Ishikawa (cell line): Measurements from ENCODE around the gene ABCA7.

Experiments used
- CEBPB ChIP-seq: IDR thresholded peaks from 2 replicates; pipeline ENCODE4 v1.6.1; 2012
- CREB1 ChIP-seq: IDR thresholded peaks from 2 replicates; pipeline ENCODE4 v1.6.1; 2012; ENCODE audit warnings: low read depth
- EGR1 ChIP-seq: IDR thresholded peaks from 2 replicates; pipeline ENCODE4 v1.6.1; 2012
- EP300 ChIP-seq: IDR thresholded peaks from 2 replicates; pipeline ENCODE4 v1.6.1; 2012; ENCODE audit warnings: borderline replicate concordance
- FOXM1 ChIP-seq: IDR thresholded peaks from 2 replicates; pipeline ENCODE4 v1.6.1; 2012; ENCODE audit warnings: low read depth, borderline replicate concordance
- MAX ChIP-seq: IDR thresholded peaks from 2 replicates; pipeline ENCODE4 v1.6.1; 2012
- NFIC ChIP-seq: IDR thresholded peaks from 2 replicates; pipeline ENCODE4 v1.6.1; 2012
- RAD21 ChIP-seq: IDR thresholded peaks from 2 replicates; pipeline ENCODE4 v1.6.1; 2012; ENCODE audit warnings: low read depth
- TAF1 ChIP-seq: IDR thresholded peaks from 2 replicates; pipeline ENCODE4 v1.6.1; 2012; ENCODE audit warnings: low read depth, mild to moderate bottlenecking
- TCF12 ChIP-seq: IDR thresholded peaks from 2 replicates; pipeline ENCODE4 v1.6.1; 2012; ENCODE audit warnings: low read depth
- TEAD4 ChIP-seq: IDR thresholded peaks from 2 replicates; pipeline ENCODE4 v1.6.1; 2012
- YY1 ChIP-seq: IDR thresholded peaks from 2 replicates; pipeline ENCODE4 v1.6.1; 2012; ENCODE audit warnings: low read depth
- ZBTB7A ChIP-seq: IDR thresholded peaks from 2 replicates; pipeline ENCODE4 v1.6.1; 2012; ENCODE audit warnings: low read depth
- TF ChIP-seq, protein P1 (sequence below): IDR thresholded peaks from 2 replicates; pipeline ENCODE4 v1.6.1; 2012
- TF ChIP-seq, protein P2 (sequence below): IDR thresholded peaks from 2 replicates; pipeline ENCODE4 v1.6.1; 2012; ENCODE audit warnings: low read depth, mild to moderate bottlenecking

The ABCA7 gene

GRCh38 chr19:1019980-1020867, 19.7 kb upstream of the ABCA7 start:
- TF ChIP-seq MAX, result peak; percentile 52; the same call in 1 of the 2 replicates
- TF ChIP-seq, protein P1, sequence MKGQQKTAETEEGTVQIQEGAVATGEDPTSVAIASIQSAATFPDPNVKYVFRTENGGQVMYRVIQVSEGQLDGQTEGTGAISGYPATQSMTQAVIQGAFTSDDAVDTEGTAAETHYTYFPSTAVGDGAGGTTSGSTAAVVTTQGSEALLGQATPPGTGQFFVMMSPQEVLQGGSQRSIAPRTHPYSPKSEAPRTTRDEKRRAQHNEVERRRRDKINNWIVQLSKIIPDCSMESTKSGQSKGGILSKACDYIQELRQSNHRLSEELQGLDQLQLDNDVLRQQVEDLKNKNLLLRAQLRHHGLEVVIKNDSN, result 0 out of 2 replicates have a peak, but pooled peaks have one; percentile 13
- no peak for TF ChIP-seq FOXM1

DNA sequence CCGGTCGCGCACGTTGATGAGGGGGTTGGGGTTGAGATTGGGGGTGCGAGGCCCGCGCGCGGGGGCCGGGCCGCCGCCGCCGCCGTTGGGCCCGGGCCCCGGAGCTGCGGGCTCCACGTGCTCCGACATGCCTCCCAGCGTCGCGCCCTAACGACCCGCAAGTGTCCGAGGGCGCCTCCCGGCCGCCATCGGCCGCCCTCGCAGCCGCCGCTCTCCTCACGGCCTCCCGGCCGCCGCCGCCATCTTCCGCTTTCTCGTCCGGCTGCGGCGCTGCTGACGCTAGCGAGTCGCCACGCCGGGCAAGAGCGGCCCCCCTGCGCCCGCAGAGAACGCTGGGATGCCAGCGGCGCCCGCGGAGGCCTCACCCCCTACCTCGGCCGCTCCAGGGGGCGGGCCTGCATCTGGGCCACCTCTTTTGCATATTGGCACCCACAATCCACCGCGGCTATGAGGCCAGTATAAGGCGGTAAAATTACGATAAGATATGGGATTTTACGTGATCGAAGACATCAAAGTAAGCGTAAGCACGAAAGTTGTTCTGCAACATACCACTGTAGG, 19.0 kb upstream of the ABCA7 start, which contains the start of gene TMEM259:
TMEM259 (minus strand) TSS at position 256 of the 558 bp plus-strand sequence; CDS start at position 129, 127 bp downstream.
- peak; percentile 49 for TF ChIP-seq TCF12
- TF ChIP-seq RAD21, result no peak
- no peak for TF ChIP-seq CEBPB
- TF ChIP-seq TAF1, result peak; percentile 96
- TF ChIP-seq CREB1, result 0 out of 2 replicates have a peak, but pooled peaks have one; percentile 40
- 0 out of 2 replicates have a peak, but pooled peaks have one; percentile 1 for TF ChIP-seq EP300
- no peak for TF ChIP-seq NFIC
- TF ChIP-seq, protein P2, sequence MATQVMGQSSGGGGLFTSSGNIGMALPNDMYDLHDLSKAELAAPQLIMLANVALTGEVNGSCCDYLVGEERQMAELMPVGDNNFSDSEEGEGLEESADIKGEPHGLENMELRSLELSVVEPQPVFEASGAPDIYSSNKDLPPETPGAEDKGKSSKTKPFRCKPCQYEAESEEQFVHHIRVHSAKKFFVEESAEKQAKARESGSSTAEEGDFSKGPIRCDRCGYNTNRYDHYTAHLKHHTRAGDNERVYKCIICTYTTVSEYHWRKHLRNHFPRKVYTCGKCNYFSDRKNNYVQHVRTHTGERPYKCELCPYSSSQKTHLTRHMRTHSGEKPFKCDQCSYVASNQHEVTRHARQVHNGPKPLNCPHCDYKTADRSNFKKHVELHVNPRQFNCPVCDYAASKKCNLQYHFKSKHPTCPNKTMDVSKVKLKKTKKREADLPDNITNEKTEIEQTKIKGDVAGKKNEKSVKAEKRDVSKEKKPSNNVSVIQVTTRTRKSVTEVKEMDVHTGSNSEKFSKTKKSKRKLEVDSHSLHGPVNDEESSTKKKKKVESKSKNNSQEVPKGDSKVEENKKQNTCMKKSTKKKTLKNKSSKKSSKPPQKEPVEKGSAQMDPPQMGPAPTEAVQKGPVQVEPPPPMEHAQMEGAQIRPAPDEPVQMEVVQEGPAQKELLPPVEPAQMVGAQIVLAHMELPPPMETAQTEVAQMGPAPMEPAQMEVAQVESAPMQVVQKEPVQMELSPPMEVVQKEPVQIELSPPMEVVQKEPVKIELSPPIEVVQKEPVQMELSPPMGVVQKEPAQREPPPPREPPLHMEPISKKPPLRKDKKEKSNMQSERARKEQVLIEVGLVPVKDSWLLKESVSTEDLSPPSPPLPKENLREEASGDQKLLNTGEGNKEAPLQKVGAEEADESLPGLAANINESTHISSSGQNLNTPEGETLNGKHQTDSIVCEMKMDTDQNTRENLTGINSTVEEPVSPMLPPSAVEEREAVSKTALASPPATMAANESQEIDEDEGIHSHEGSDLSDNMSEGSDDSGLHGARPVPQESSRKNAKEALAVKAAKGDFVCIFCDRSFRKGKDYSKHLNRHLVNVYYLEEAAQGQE, result peak; percentile 18; the same call in 1 of the 2 replicates
- no peak for TF ChIP-seq ZBTB7A
- TF ChIP-seq EGR1, result no peak
- TF ChIP-seq TEAD4, result no peak
- TF ChIP-seq YY1, result peak; percentile 95
- no peak for TF ChIP-seq FOXM1
- TF ChIP-seq, protein P1, result no peak; the same call in 1 of the 2 replicates
- peak; percentile 36; the same call in 1 of the 2 replicates for TF ChIP-seq MAX

GRCh38 chr19:1025960-1026782, 13.7 kb upstream of the ABCA7 start, which contains the start of gene CNN2:
CNN2 (plus strand) TSS chr19:1026608; CDS start chr19:1026662, 54 bp downstream.
- TF ChIP-seq TAF1 (peak; percentile 62; the same call in 1 of the 2 replicates), EGR1 (peak; percentile 33; the same call in 1 of the 2 replicates), ZBTB7A (peak; percentile 99), CEBPB (no peak), TCF12 (peak; percentile 13; the same call in 1 of the 2 replicates), YY1 (no peak), TEAD4 (peak; percentile 34; the same call in 1 of the 2 replicates), FOXM1 (no peak), RAD21 (no peak), MAX (peak; percentile 38; the same call in 1 of the 2 replicates), CREB1 (0 out of 2 replicates have a peak, but pooled peaks have one; percentile 30), EP300 (no peak; the same call in 1 of the 2 replicates)
- TF ChIP-seq, protein P2, result no peak
